DND-41 (cell line): ENCODE measurements around the gene OLR1.

Experiments
- ATAC-seq: fragments of 200-7000 bp; cut with Tn5 transposase; 3 replicates; pipeline ENCODE4 v1.9.1; 2021; ENCODE audit warnings: low read depth; ENCODE audit not compliant: insufficient read depth
- DNase-seq: peaks from one replicate; pipeline ENCODE4 v3.0.0-alpha.2; 2020
- H2AFZ ChIP-seq: 2 replicates; pipeline ENCODE4 v1.6.0; 2012; ENCODE audit warnings: low read depth, low read length
- H3K27ac ChIP-seq: 2 replicates; pipeline ENCODE4 v1.5.1; 2012; ENCODE audit warnings: low read length, inconsistent platforms
- H3K27me3 ChIP-seq: fragments of 200-600 bp; sonication (generic); 2 replicates; pipeline ENCODE4 v1.6.0; 2012; ENCODE audit warnings: low read length, mild to moderate bottlenecking, inconsistent platforms; ENCODE audit not compliant: insufficient read depth, poor library complexity
- H3K36me3 ChIP-seq: 2 replicates; pipeline ENCODE4 v1.5.1; 2012; ENCODE audit warnings: low read length, inconsistent platforms; ENCODE audit not compliant: insufficient read depth
- H3K4me1 ChIP-seq: 2 replicates; pipeline ENCODE4 v1.5.1; 2012; ENCODE audit warnings: mild to moderate bottlenecking, low read length; ENCODE audit not compliant: insufficient read depth
- H3K4me2 ChIP-seq: 2 replicates; pipeline ENCODE4 v1.6.0; 2012; ENCODE audit warnings: mild to moderate bottlenecking, moderate library complexity, low read length, inconsistent platforms; ENCODE audit not compliant: insufficient read depth
- H3K4me3 ChIP-seq, 2 experiments: fragments of 200-600 bp in 1 of 2; shearing (Covaris generic) in 1 of 2; 2 replicates each; pipeline ENCODE4 v1.5.1; 2012 to 2016; ENCODE audit warnings: inconsistent platforms in 2 of 2, low read length in 2 of 2, mild to moderate bottlenecking in 2 of 2, low read depth in 1 of 2, moderate library complexity in 1 of 2
- H3K79me2 ChIP-seq: 2 replicates; pipeline ENCODE4 v1.6.0; 2012; ENCODE audit warnings: low read length, inconsistent platforms; ENCODE audit not compliant: insufficient read depth
- H3K9ac ChIP-seq: 2 replicates; pipeline ENCODE4 v1.6.0; 2012; ENCODE audit warnings: low read depth, mild to moderate bottlenecking, inconsistent platforms, low read length, moderate library complexity
- H3K9me3 ChIP-seq: 2 replicates; pipeline ENCODE4 v1.5.1; 2012; ENCODE audit warnings: low read length, moderate library complexity, mild to moderate bottlenecking, inconsistent platforms; ENCODE audit not compliant: insufficient read depth, severe bottlenecking
- H4K20me1 ChIP-seq: 2 replicates; pipeline ENCODE4 v1.6.0; 2012; ENCODE audit warnings: low read length; ENCODE audit not compliant: insufficient read depth
- EZH2 ChIP-seq: IDR thresholded peaks from 3 replicates; pipeline ENCODE4 v1.6.1; 2012; ENCODE audit warnings: borderline replicate concordance, low read depth, mild to moderate bottlenecking, moderate library complexity, low read length, inconsistent platforms; ENCODE audit not compliant: severe bottlenecking
- TF ChIP-seq, protein P1 (sequence below): IDR thresholded peaks from 2 replicates; pipeline ENCODE4 v1.5.1; 2012; ENCODE audit warnings: borderline replicate concordance, low read length, moderate library complexity, mild to moderate bottlenecking; ENCODE audit not compliant: poor library complexity, severe bottlenecking; ENCODE audit errors: extremely low read depth

Gene OLR1

GRCh38 chr12:10119066-10119465, 52.9 kb downstream of the OLR1 start:
- H2AFZ ChIP-seq, result no peak overlapping the region
- DNase-seq, result no peak

GRCh38 chr12:10115890-10116289, 56.0 kb downstream of the OLR1 start:
- Histone ChIP-seq H3K4me3 (no peak overlapping the region), H3K4me1 (no peaks in the 10 kb centered on the region), H3K4me2 (no peak overlapping the region), H3K79me2 (no peaks in the 10 kb centered on the region), H3K27me3 (peaks cover 3% of the 10 kb centered on the region), H3K27ac (no peak overlapping the region), H3K9me3 (no peaks in the 10 kb centered on the region), H2AFZ (no peak overlapping the region), H3K9ac (no peak overlapping the region), H4K20me1 (no peaks in the 10 kb centered on the region), H3K36me3 (no peaks in the 10 kb centered on the region)
- ATAC-seq, result no peak
- DNase-seq, result no peak
- no peak for TF ChIP-seq EZH2
- TF ChIP-seq, protein P1, sequence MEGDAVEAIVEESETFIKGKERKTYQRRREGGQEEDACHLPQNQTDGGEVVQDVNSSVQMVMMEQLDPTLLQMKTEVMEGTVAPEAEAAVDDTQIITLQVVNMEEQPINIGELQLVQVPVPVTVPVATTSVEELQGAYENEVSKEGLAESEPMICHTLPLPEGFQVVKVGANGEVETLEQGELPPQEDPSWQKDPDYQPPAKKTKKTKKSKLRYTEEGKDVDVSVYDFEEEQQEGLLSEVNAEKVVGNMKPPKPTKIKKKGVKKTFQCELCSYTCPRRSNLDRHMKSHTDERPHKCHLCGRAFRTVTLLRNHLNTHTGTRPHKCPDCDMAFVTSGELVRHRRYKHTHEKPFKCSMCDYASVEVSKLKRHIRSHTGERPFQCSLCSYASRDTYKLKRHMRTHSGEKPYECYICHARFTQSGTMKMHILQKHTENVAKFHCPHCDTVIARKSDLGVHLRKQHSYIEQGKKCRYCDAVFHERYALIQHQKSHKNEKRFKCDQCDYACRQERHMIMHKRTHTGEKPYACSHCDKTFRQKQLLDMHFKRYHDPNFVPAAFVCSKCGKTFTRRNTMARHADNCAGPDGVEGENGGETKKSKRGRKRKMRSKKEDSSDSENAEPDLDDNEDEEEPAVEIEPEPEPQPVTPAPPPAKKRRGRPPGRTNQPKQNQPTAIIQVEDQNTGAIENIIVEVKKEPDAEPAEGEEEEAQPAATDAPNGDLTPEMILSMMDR, result no peak

More at GRCh38 chr12:10119066-10119465, 52.9 kb downstream of the OLR1 start:
- H3K36me3 ChIP-seq, result no peaks in the 10 kb centered on the region
- no peak overlapping the region for H3K4me3 ChIP-seq
- no peak overlapping the region for H3K4me2 ChIP-seq
- no peaks in the 10 kb centered on the region for H4K20me1 ChIP-seq
- no peak for TF ChIP-seq EZH2
- TF ChIP-seq, protein P1, result no peak
- H3K79me2 ChIP-seq, result no peaks in the 10 kb centered on the region
- no peak for ATAC-seq
- H3K9me3 ChIP-seq, result no peaks in the 10 kb centered on the region
- H3K4me1 ChIP-seq, result no peaks in the 10 kb centered on the region
- H3K27ac ChIP-seq, result no peak overlapping the region
- H3K27me3 ChIP-seq, result peaks cover 5% of the 10 kb centered on the region
- H3K9ac ChIP-seq, result no peak overlapping the region

GRCh38 chr12:10115311-10115710, 56.6 kb downstream of the OLR1 start:
- Histone ChIP-seq H4K20me1 (no peaks in the 10 kb centered on the region), H3K4me1 (no peaks in the 10 kb centered on the region), H3K4me2 (no peak overlapping the region), H3K9ac (no peak overlapping the region), H3K9me3 (no peaks in the 10 kb centered on the region), H3K27ac (no peak overlapping the region), H3K27me3 (peaks cover 3% of the 10 kb centered on the region), H3K36me3 (no peaks in the 10 kb centered on the region), H3K4me3 (no peak overlapping the region), H3K79me2 (no peaks in the 10 kb centered on the region), H2AFZ (no peak overlapping the region)
- TF ChIP-seq, protein P1, result no peak
- TF ChIP-seq EZH2, result no peak
- DNase-seq (no peak), ATAC-seq (no peak)

DNA sequence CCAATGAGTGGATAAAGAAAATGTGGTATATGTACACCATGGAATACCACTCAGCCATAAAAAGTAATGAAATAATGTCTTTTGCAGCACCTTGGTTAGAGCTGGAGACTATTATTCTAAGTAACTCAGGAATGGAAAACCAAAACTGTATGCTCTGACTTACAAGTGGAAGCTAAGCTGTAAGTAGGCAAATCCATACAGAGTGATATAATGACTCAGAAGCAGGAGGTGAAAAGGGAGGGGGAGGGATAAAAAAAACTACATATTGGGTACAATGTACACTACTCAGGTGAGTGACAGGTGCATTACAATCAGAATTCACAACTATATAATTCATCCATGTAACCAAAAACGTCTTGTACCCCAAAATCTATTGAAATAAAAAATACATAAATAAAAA, 58.0 kb downstream of the OLR1 start:
- no peaks in the 10 kb centered on the region for H3K4me1 ChIP-seq
- H3K27ac ChIP-seq, result no peak overlapping the region
- TF ChIP-seq, protein P1, result no peak
- TF ChIP-seq EZH2, result no peak
- no peak for ATAC-seq
- no peaks in the 10 kb centered on the region for H3K9me3 ChIP-seq
- no peak overlapping the region for H3K9ac ChIP-seq
- H4K20me1 ChIP-seq, result no peaks in the 10 kb centered on the region
- no peak for DNase-seq
- H3K4me3 ChIP-seq, result no peak overlapping the region
- no peak overlapping the region for H2AFZ ChIP-seq
- H3K36me3 ChIP-seq, result no peaks in the 10 kb centered on the region
- H3K79me2 ChIP-seq, result no peaks in the 10 kb centered on the region
- H3K27me3 ChIP-seq, result peaks cover 3% of the 10 kb centered on the region
- H3K4me2 ChIP-seq, result no peak overlapping the region
